K562 (cell line): ENCODE measurements around the gene NDUFS8. TPM values are rescaled to one million over a fixed set of nuclear protein-coding genes. Genes with fewer than 3 reads are reported as not detected.

Experiments
- ATAC-seq: fragments of 200-7000 bp; cut with Tn5 transposase; 3 replicates; pipeline ENCODE4 v1.9.1; 2020; ENCODE audit warnings: moderate library complexity
- BruUV-seq: library from RNA; stranded (reverse); fragments of 400-500 nt; replicated peaks from 2 replicates; lab custom pipeline; 2021; lab: Mats Ljungman, UMichigan
- CTCF ChIA-PET: fragments of 300-600 bp; formaldehyde crosslinking; extraction: SDS; loops from one replicate; lab custom pipeline; 2021; ENCODE audit warnings: low intra/inter-chr PET ratio; lab: Yijun Ruan, JAX
- POLR2A ChIA-PET: fragments of 300-600, 350-650 bp; sonication (Branson Sonifier 250); formaldehyde crosslinking; extraction: SDS; loops from one replicate; lab custom pipeline; 2021; ENCODE audit warnings: antibody characterized with exemption, inconsistent platforms; lab: Yijun Ruan, JAX
- DNase-seq, 4 experiments: peaks; one replicate each; pipeline versions ENCODE4 v3.0.0 to v3.0.0-alpha.2; 2011 to 2018; ENCODE audit warnings: low spot score in 3 of 4, mixed read lengths in 3 of 4; ENCODE audit errors: extremely low read depth in 1 of 4
- FAIRE-seq: peaks from 2 replicates; lab custom pipeline; 2011; peaks lifted over from hg19 to GRCh38; lab: Jason Lieb, UNC
- H2AFZ ChIP-seq: 2 replicates; pipeline ENCODE4 v1.6.0; 2011; ENCODE audit warnings: low read depth, low read length, control low read depth, inconsistent platforms
- H3K27ac ChIP-seq: fragments of 200-600 bp; 3 replicates; pipeline ENCODE4 v1.8.0; 2011; ENCODE audit warnings: low read depth, mild to moderate bottlenecking, control low read depth, inconsistent platforms, low read length, moderate library complexity, mixed read lengths; ENCODE audit errors: extremely low read depth
- H3K27me3 ChIP-seq, 2 experiments: fragments of 300-600 bp in 1 of 2; 2 replicates in 1 of 2; 3 replicates in 1 of 2; pipeline versions ENCODE4 v1.6.0 to v1.8.0; 2011; ENCODE audit warnings: inconsistent platforms in 2 of 2, low read length in 2 of 2, mild to moderate bottlenecking in 1 of 2, mixed read lengths in 1 of 2, moderate library complexity in 1 of 2; ENCODE audit not compliant: control insufficient read depth in 2 of 2, insufficient read depth in 2 of 2
- H3K36me3 ChIP-seq: fragments of 300-600 bp; 3 replicates; pipeline ENCODE4 v1.8.0; 2011; ENCODE audit warnings: mild to moderate bottlenecking, low read length, inconsistent platforms; ENCODE audit not compliant: control insufficient read depth, insufficient read depth
- H3K4me1 ChIP-seq, 2 experiments: fragments of 200-600 bp in 1 of 2; replicated peaks in 1 of 2; 2 replicates in 1 of 2; 3 replicates in 1 of 2; pipeline versions ENCODE4 v1.5.1 to v1.8.0; 2011; ENCODE audit warnings: inconsistent platforms in 2 of 2, low read length in 2 of 2, mild to moderate bottlenecking in 1 of 2, mixed read lengths in 1 of 2, moderate library complexity in 1 of 2; ENCODE audit not compliant: control insufficient read depth in 2 of 2, insufficient read depth in 2 of 2
- H3K4me2 ChIP-seq: 2 replicates; pipeline ENCODE4 v1.6.1; 2011; ENCODE audit warnings: low read length, control low read depth, inconsistent platforms, mixed read lengths; ENCODE audit not compliant: insufficient read depth
- H3K4me3 ChIP-seq: fragments of 200-600 bp; sonication (generic), shearing (Covaris generic); 2 replicates; pipeline ENCODE4 v1.5.1; 2016; ENCODE audit warnings: control low read depth, inconsistent platforms
- H3K79me2 ChIP-seq: fragments of 200-600 bp; 3 replicates; pipeline ENCODE4 v1.8.0; 2011; ENCODE audit warnings: low read length, inconsistent platforms; ENCODE audit not compliant: control insufficient read depth, insufficient read depth
- H3K9ac ChIP-seq, 2 experiments: 2 replicates each; pipeline versions ENCODE4 v1.6.0 to v1.6.1; 2011; ENCODE audit warnings: low read depth in 2 of 2, low read length in 2 of 2, control low read depth in 1 of 2, inconsistent platforms in 1 of 2, mild to moderate bottlenecking in 1 of 2, mixed read lengths in 1 of 2; ENCODE audit not compliant: insufficient read depth in 1 of 2
- H3K9me1 ChIP-seq: one replicate; pipeline ENCODE4 v1.6.0; 2011; ENCODE audit warnings: inconsistent platforms, mild to moderate bottlenecking, low read length, moderate library complexity; ENCODE audit not compliant: control insufficient read depth, insufficient read depth
- H3K9me3 ChIP-seq: replicated peaks from 2 replicates; pipeline ENCODE4 v1.5.1; 2011; ENCODE audit warnings: low read depth, low read length, inconsistent platforms; ENCODE audit not compliant: control insufficient read depth, insufficient read depth
- H4K20me1 ChIP-seq: replicated peaks from 2 replicates; pipeline ENCODE4 v1.6.1; 2011; ENCODE audit warnings: low read length, inconsistent platforms, mixed read lengths; ENCODE audit not compliant: control insufficient read depth, insufficient read depth
- MCM5 ChIP-seq: fragments of 450-650 bp; IDR thresholded peaks from 2 replicates; pipeline ENCODE4 v1.6.1; 2016; ENCODE audit warnings: low read depth
- POLR2G ChIP-seq: fragments of 200-400 bp; formaldehyde crosslinking; IDR thresholded peaks from 2 replicates; pipeline ENCODE4 v1.6.1; 2017; ENCODE audit warnings: low read depth, mild to moderate bottlenecking, antibody characterized with exemption, low read length, moderate library complexity
- RBFOX2 ChIP-seq: fragments of 200-400 bp; formaldehyde crosslinking; IDR thresholded peaks from 2 replicates; pipeline ENCODE4 v1.6.1; 2017; ENCODE audit warnings: low read depth, mild to moderate bottlenecking, low read length, moderate library complexity
- SMARCA4 ChIP-seq: fragments of 450-650 bp; IDR thresholded peaks from 2 replicates; pipeline ENCODE4 v1.6.1; 2016
- ZNF24 ChIP-seq: fragments of 450-650 bp; IDR thresholded peaks from 2 replicates; pipeline ENCODE4 v1.6.1; 2016
- WGBS: fragments of 100-300 bp; shearing (Covaris generic); methylation state at CpG from one replicate; pipeline ENCODE4 v1.1.6; 2016; ENCODE audit warnings: low coverage, mixed read lengths; ENCODE audit not compliant: insufficient coverage; ENCODE audit errors: missing lambda C conversion rate; 5-methylcytosine and 5-hydroxymethylcytosine counted together
- in situ Hi-C: fragments of 300-500 bp; cut with MboI; formaldehyde crosslinking; loops from 4 replicates; pipeline ENCODE4 v1.15.0; 2018; ENCODE audit warnings: inconsistent platforms, mixed read lengths
- intact Hi-C: fragments of 100-400 bp; cut with micrococcal nuclease; formaldehyde crosslinking; loops from 2 replicates; pipeline ENCODE4 v1.14.2; 2022
- polyA plus RNA-seq, 8 experiments: library from polyadenylated mRNA; depleted of rRNA in 4 of 8; stranded (reverse) in 5 of 8; unstranded in 3 of 8; fragments of >200 nt; fragmentation: Nextera tagmentation in 2 of 8; fragmentation: Illumina TruSeq in 1 of 8; extraction: Ambion mirVana in 2 of 8; extraction: Trizol in 1 of 8; gene quantifications; 2 replicates each; pipeline versions ENCODE4 v1.2.1 to v1.2.3, GENCODE V29; 2011 to 2014; ENCODE audit warnings: inconsistent platforms in 1 of 8, missing spikeins in 1 of 8
- total RNA-seq, 7 experiments: library from RNA; depleted of rRNA in 6 of 7; stranded (reverse); fragments of >200 nt in 6 of 7; fragmentation: Illumina TruSeq in 2 of 7; extraction: Trizol in 2 of 7; gene quantifications; 2 replicates each; pipeline versions ENCODE4 v1.2.1 to v1.2.3, GENCODE V29; 2011 to 2021; ENCODE audit warnings: low replicate concordance in 1 of 7
- TF ChIP-seq, protein P1 (sequence below): sonication (generic); formaldehyde crosslinking; IDR thresholded peaks from 2 replicates; pipeline ENCODE4 v1.8.1; 2022; ENCODE audit warnings: missing genetic modification reagents

Gene NDUFS8
- total and polyA plus RNA-seq, 9 of the 15 experiments (the other 6 are each of a cell fraction or from before 2014, with no cell fraction given), result 36.5 to 351 (median 101) TPM

- ATAC-seq (no peak), FAIRE-seq (no peak), DNase-seq (no peak)
- H2AFZ ChIP-seq, result no peak overlapping the region
- no peaks in the 10 kb centered on the region for H3K9me3 ChIP-seq
- H4K20me1 ChIP-seq, result peaks cover 4% of the 10 kb centered on the region; the same call in 1 of the 2 replicates
- TF ChIP-seq RBFOX2 (peak; percentile 48), MCM5 (no peak), ZNF24 (no peak), SMARCA4 (no peak), POLR2G (0 out of 2 replicates have a peak, but pooled peaks have one; percentile 52)
- TF ChIP-seq, protein P1, sequence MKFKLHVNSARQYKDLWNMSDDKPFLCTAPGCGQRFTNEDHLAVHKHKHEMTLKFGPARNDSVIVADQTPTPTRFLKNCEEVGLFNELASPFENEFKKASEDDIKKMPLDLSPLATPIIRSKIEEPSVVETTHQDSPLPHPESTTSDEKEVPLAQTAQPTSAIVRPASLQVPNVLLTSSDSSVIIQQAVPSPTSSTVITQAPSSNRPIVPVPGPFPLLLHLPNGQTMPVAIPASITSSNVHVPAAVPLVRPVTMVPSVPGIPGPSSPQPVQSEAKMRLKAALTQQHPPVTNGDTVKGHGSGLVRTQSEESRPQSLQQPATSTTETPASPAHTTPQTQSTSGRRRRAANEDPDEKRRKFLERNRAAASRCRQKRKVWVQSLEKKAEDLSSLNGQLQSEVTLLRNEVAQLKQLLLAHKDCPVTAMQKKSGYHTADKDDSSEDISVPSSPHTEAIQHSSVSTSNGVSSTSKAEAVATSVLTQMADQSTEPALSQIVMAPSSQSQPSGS (CRISPR knock-in tag), result no peak
- no peak overlapping the region for H3K4me2 ChIP-seq
- CTCF ChIA-PET, result no interaction called here
- H3K27ac ChIP-seq, result no peak overlapping the region
- H3K4me1 ChIP-seq, result peaks cover 8 to 47% of the 10 kb centered on the region in 2 experiments
- H3K9ac ChIP-seq, result no peak overlapping the region
- H3K79me2 ChIP-seq, result no peaks in the 10 kb centered on the region; the same call in 2 of the 3 replicates
- H3K27me3 ChIP-seq, result no peaks in the 10 kb centered on the region
- H3K9me1 ChIP-seq, result no peaks in the 10 kb centered on the region
- H3K36me3 ChIP-seq, result peaks cover 91% of the 10 kb centered on the region; the same call in 2 of the 3 replicates
- 91% methylated on average over 35 of the region's 37 CpGs for WGBS
- intact Hi-C loops (no loop called here), in situ Hi-C loops (no loop called here)
- POLR2A ChIA-PET, result interaction anchor here (0.7 to 1.5 kb wide), 3 partner anchors 7 to 17 kb away, joined by 3 to 5 read pairs (median 4); no protein-coding TSS in a partner anchor
- BruUV-seq, result no TSS peak
- no peak overlapping the region for H3K4me3 ChIP-seq
Measured at GRCh38 chr11:68047437-68048290, 17.2 kb downstream of the NDUFS8 start.
